AG04450 (cell line): ENCODE data around the gene CORO7. TPM values are rescaled to one million over a fixed set of nuclear protein-coding genes. Genes with fewer than 3 reads are reported as not detected.

ENCODE experiments used
- CTCF ChIA-PET: fragments of 300-600, 350-600 bp; formaldehyde crosslinking; extraction: SDS; loops from one replicate; lab custom pipeline; 2022; ENCODE audit warnings: antibody characterized with exemption, inconsistent platforms; lab: Charles Lee
- POLR2A ChIA-PET: fragments of 350-600 bp; formaldehyde crosslinking; extraction: SDS; loops from one replicate; lab custom pipeline; 2021; ENCODE audit warnings: antibody characterized with exemption, inconsistent platforms; lab: Yijun Ruan, JAX
- DNase-seq: peaks from one replicate; pipeline ENCODE4 v3.0.0-alpha.2; 2011; ENCODE audit warnings: low read depth, low spot score
- H3K27ac ChIP-seq: one replicate; pipeline ENCODE4 v1.5.1; 2012; ENCODE audit warnings: low read depth, low read length, control low read depth
- H3K27me3 ChIP-seq: one replicate; pipeline ENCODE4 v1.6.0; 2012; ENCODE audit warnings: low read length; ENCODE audit not compliant: control insufficient read depth, insufficient read depth
- H3K4me3 ChIP-seq: 2 replicates; pipeline ENCODE4 v1.5.1; 2011; ENCODE audit warnings: mild to moderate bottlenecking, low read depth, low read length, control low read depth
- H3K9me3 ChIP-seq: 2 replicates; pipeline ENCODE4 v1.5.1; 2012; ENCODE audit warnings: low read length; ENCODE audit not compliant: control insufficient read depth, insufficient read depth
- CTCF ChIP-seq: IDR thresholded peaks from 2 replicates; pipeline ENCODE4 v1.5.1; 2011; ENCODE audit warnings: low read depth, low read length, control low read depth, inconsistent platforms
- polyA plus RNA-seq: library from polyadenylated mRNA; depleted of rRNA; stranded (reverse); fragments of >200 nt; gene quantifications from 2 replicates; pipeline ENCODE4 v1.2.3, GENCODE V29; 2011; rRNA removed
- small RNA-seq: library from RNA; depleted of rRNA; stranded (forward); fragments of <200 nt; gene quantifications from one replicate; pipeline ENCODE3, GENCODE V24; 2012; ENCODE audit warnings: low read depth; ENCODE audit not compliant: insufficient read length

The CORO7 gene
- polyA plus RNA-seq, 1 experiment: 7.0 TPM

GRCh38 chr16:4306470-4307214 lies 109.8 kb downstream of the CORO7 start:
- H3K4me3 ChIP-seq: peak overlapping the region; percentile 68
- POLR2A ChIA-PET: interaction anchor here (1.6 kb wide), 1 partner anchor 33 kb away, joined by 4 read pairs; no protein-coding TSS in a partner anchor
- no peaks in the 10 kb centered on the region; the same call in 1 of the 2 replicates for H3K9me3 ChIP-seq
- peak overlapping the region; percentile 65 for H3K27ac ChIP-seq
- DNase-seq: no peak
- CTCF ChIA-PET: no interaction called here
- H3K27me3 ChIP-seq: no peaks in the 10 kb centered on the region
- TF ChIP-seq CTCF: no peak

Small RNA genes within 50 kb of the gene (small RNA-seq; reads per million reads assigned to genes)
- not detected for gene AC012676.2

Other genes starting within 250 kb of the CORO7 start
- 0.05 TPM in 2 replicates for gene SRL, start 174.5 kb downstream of the CORO7 start, polyA plus RNA-seq
- 2.9 and 3.9 TPM in 2 replicates for gene TFAP4, start 143.6 kb downstream of the CORO7 start, polyA plus RNA-seq
- gene GLIS2, start 100.5 kb downstream of the CORO7 start, polyA plus RNA-seq: 2.2 and 2.9 TPM in 2 replicates
- gene PAM16, start 65.3 kb downstream of the CORO7 start, polyA plus RNA-seq: 18.4 and 23.8 TPM in 2 replicates
- gene VASN, start 44.7 kb downstream of the CORO7 start, polyA plus RNA-seq: 19.1 and 27.8 TPM in 2 replicates
- gene DNAJA3, start 9.3 kb upstream of the CORO7 start, polyA plus RNA-seq: 32.1 and 32.8 TPM in 2 replicates
- 26.3 and 38.5 TPM in 2 replicates for gene NMRAL1, start 58.0 kb upstream of the CORO7 start, polyA plus RNA-seq
- 49.2 and 62.1 TPM in 2 replicates for gene HMOX2, start 59.8 kb upstream of the CORO7 start, polyA plus RNA-seq
- gene CDIP1, start 122.2 kb upstream of the CORO7 start, polyA plus RNA-seq: 12.2 and 14.9 TPM in 2 replicates
- gene C16orf96, start 139.7 kb upstream of the CORO7 start, polyA plus RNA-seq: not detected in 2 replicates
- gene UBALD1, start 198.3 kb upstream of the CORO7 start, polyA plus RNA-seq: 4.1 and 6.1 TPM in 2 replicates
- 3.4 and 8.6 TPM in 2 replicates for gene MGRN1, start 208.2 kb upstream of the CORO7 start, polyA plus RNA-seq